Endometrial microvascular endothelial cells (primary cell): ENCODE results near the gene PBX1. TPM values are rescaled to one million over a fixed set of nuclear protein-coding genes. Genes with fewer than 3 reads are reported as not detected.
"Not testable (repeated sequence)": the region's sequence is repeated elsewhere in the genome, so short reads cannot be mapped to it uniquely, and the experiment has no call there.

Experiments
- in situ Hi-C: cut with HindIII; loops from 2 replicates; pipeline ENCODE4 v1.10.0; 2017; ENCODE audit warnings: low sequenced_read_pairs, low pct_unique_long_range_greater_than_20kb; ENCODE audit errors: inconsistent ontology term
- total RNA-seq: library from RNA; depleted of rRNA; stranded (reverse); fragments of >200 nt; gene quantifications from one replicate; pipeline ENCODE4 v1.2.3, GENCODE V29; 2015; ENCODE audit errors: inconsistent ontology term

Gene PBX1
- 3.1 TPM for total RNA-seq

- in situ Hi-C loops, result no loop called here
These were observed at the start of gene PBX1 for GRCh38 chr1:164558461-164559341. PBX1 (plus strand) TSS chr1:164559184.

- in situ Hi-C loops, result no loop called here
These were observed 48.5 kb upstream of the PBX1 start for GRCh38 chr1:164510435-164510834.

- in situ Hi-C loops, result no loop called here
These were observed 47.8 kb upstream of the PBX1 start for GRCh38 chr1:164511001-164511705.

- in situ Hi-C loops, result no loop called here
These were observed 43.8 kb upstream of the PBX1 start for GRCh38 chr1:164515231-164515630.

GRCh38 chr1:164515711-164516331 lies 43.2 kb upstream of the PBX1 start:
- in situ Hi-C loops, result no loop called here

- in situ Hi-C loops, result no loop called here
These were observed 42.4 kb upstream of the PBX1 start for GRCh38 chr1:164516591-164516990.

GRCh38 chr1:164518692-164519332 lies 40.2 kb upstream of the PBX1 start:
- in situ Hi-C loops, result no loop called here

GRCh38 chr1:164519426-164519825 lies 39.6 kb upstream of the PBX1 start:
- in situ Hi-C loops, result no loop called here

GRCh38 chr1:164524810-164525209 lies 34.2 kb upstream of the PBX1 start:
- in situ Hi-C loops, result no loop called here

GRCh38 chr1:164534863-164535610 lies 23.9 kb upstream of the PBX1 start:
- in situ Hi-C loops, result no loop called here

- in situ Hi-C loops, result not testable (repeated sequence)
These were observed 6.5 kb upstream of the PBX1 start for GRCh38 chr1:164552463-164552988.

- in situ Hi-C loops, result no loop called here
These were observed 1.7 kb upstream of the PBX1 start for GRCh38 chr1:164557270-164557669.

- in situ Hi-C loops, result no loop called here
These were observed 513 bp downstream of the PBX1 start for GRCh38 chr1:164559342-164560051.

- in situ Hi-C loops, result no loop called here
These were observed 1.1 kb downstream of the PBX1 start for GRCh38 chr1:164560121-164560541.

GRCh38 chr1:164560556-164560955 lies 1.6 kb downstream of the PBX1 start:
- in situ Hi-C loops, result no loop called here

GRCh38 chr1:164561007-164561406 lies 2.0 kb downstream of the PBX1 start:
- in situ Hi-C loops, result no loop called here

- in situ Hi-C loops, result no loop called here
These were observed 2.5 kb downstream of the PBX1 start for GRCh38 chr1:164561472-164561871.

- in situ Hi-C loops, result no loop called here
These were observed 3.1 kb downstream of the PBX1 start for GRCh38 chr1:164562061-164562460.
